Lower leg skin (tissue), 3 donors: ENCODE results near the gene PRR20G.

Source experiments
- POLR2A ChIP-seq, 2 donors: fragments of 450-650 bp; IDR thresholded peaks; one replicate each; pipeline ENCODE4 v1.6.1; 2016 to 2017; ENCODE audit warnings: antibody characterized with exemption in 2 of 2, mild to moderate bottlenecking in 1 of 2, moderate library complexity in 1 of 2
- TF ChIP-seq, protein P1 (sequence below), 3 donors: fragments of 450-650 bp; IDR thresholded peaks; one replicate each; pipeline ENCODE4 v1.5.1; 2016; ENCODE audit warnings: antibody characterized with exemption in 3 of 3, mild to moderate bottlenecking in 3 of 3, moderate library complexity in 2 of 3

DNA sequence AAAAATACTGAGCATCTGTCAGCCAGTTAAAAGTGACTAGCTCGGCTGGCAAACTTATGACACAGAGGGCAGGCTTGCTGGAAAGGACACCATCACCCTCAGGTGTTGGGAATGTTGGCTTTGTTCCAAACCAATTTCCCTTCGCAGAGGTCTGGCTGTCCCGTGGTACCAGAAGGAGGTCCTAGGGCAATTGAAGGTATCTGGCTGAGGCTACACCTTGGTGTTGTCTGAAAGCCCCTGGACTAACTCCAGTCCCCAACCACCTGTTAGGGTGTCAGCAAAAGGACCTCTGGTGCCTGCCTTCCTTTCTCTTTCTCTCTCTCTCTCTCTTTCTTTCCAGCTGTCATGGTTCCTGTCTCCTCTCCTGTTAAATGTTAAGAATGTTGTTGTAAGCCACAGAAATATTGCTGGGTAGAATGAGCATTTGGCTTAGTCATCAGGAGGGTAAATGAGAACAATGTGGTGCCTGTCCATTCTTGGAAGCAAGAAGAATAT lies 12.5 kb downstream of the PRR20G start:
- TF ChIP-seq, protein P1, sequence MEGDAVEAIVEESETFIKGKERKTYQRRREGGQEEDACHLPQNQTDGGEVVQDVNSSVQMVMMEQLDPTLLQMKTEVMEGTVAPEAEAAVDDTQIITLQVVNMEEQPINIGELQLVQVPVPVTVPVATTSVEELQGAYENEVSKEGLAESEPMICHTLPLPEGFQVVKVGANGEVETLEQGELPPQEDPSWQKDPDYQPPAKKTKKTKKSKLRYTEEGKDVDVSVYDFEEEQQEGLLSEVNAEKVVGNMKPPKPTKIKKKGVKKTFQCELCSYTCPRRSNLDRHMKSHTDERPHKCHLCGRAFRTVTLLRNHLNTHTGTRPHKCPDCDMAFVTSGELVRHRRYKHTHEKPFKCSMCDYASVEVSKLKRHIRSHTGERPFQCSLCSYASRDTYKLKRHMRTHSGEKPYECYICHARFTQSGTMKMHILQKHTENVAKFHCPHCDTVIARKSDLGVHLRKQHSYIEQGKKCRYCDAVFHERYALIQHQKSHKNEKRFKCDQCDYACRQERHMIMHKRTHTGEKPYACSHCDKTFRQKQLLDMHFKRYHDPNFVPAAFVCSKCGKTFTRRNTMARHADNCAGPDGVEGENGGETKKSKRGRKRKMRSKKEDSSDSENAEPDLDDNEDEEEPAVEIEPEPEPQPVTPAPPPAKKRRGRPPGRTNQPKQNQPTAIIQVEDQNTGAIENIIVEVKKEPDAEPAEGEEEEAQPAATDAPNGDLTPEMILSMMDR (IDR thresholded peaks at IDR 0.05): no peak
- TF ChIP-seq POLR2A (IDR thresholded peaks at IDR 0.05): no peak
